NCI-H2171 treated with DMSO at 0.1 percent for 48 hours (cell line): ENCODE measurements around the gene RAMP3.
"Not testable (repeated sequence)": the region's sequence is repeated elsewhere in the genome, so short reads cannot be mapped to it uniquely, and the experiment has no call there.

Experiments
- DNase-seq: peaks from one replicate; lab custom pipeline; 2025; lab: John Stamatoyannopoulos, UW

Gene RAMP3

GRCh38 chr7:45196374-45196773, 38.8 kb downstream of the RAMP3 start:
- no peak for DNase-seq

GRCh38 chr7:45197461-45197860, 39.9 kb downstream of the RAMP3 start:
- DNase-seq: no peak

GRCh38 chr7:45198986-45199385, 41.4 kb downstream of the RAMP3 start:
- DNase-seq: no peak

GRCh38 chr7:45199506-45199905, 41.9 kb downstream of the RAMP3 start:
- no peak for DNase-seq

GRCh38 chr7:45202625-45203024, 45.0 kb downstream of the RAMP3 start:
- no peak for DNase-seq

GRCh38 chr7:45203036-45203435, 45.4 kb downstream of the RAMP3 start:
- no peak for DNase-seq

GRCh38 chr7:45203459-45203858, 45.9 kb downstream of the RAMP3 start:
- no peak for DNase-seq

GRCh38 chr7:45203936-45204445, 46.4 kb downstream of the RAMP3 start:
- DNase-seq: no peak

GRCh38 chr7:45206266-45206665, 48.7 kb downstream of the RAMP3 start:
- DNase-seq: not testable (repeated sequence)

- DNase-seq: not testable (repeated sequence)
Measured at GRCh38 chr7:45209909-45210308, 52.3 kb downstream of the RAMP3 start.

- no peak for DNase-seq
Measured at GRCh38 chr7:45211066-45211465, 53.5 kb downstream of the RAMP3 start.

- DNase-seq: no peak
Measured at GRCh38 chr7:45211958-45212357, 54.4 kb downstream of the RAMP3 start.

GRCh38 chr7:45212606-45213005, 55.0 kb downstream of the RAMP3 start:
- DNase-seq: no peak

- peak; percentile 92 for DNase-seq
Measured at GRCh38 chr7:45215601-45216062, 58.0 kb downstream of the RAMP3 start.

- no peak for DNase-seq
Measured at GRCh38 chr7:45216181-45216580, 58.6 kb downstream of the RAMP3 start.

GRCh38 chr7:45216622-45217165, 59.1 kb downstream of the RAMP3 start:
- DNase-seq: no peak

- DNase-seq: no peak
Measured at GRCh38 chr7:45217358-45217757, 59.8 kb downstream of the RAMP3 start.

- DNase-seq: no peak
Measured at GRCh38 chr7:45219130-45219529, 61.5 kb downstream of the RAMP3 start.

GRCh38 chr7:45219801-45220435, 62.3 kb downstream of the RAMP3 start:
- no peak for DNase-seq

GRCh38 chr7:45220846-45221618, 63.4 kb downstream of the RAMP3 start:
- DNase-seq: no peak

- no peak for DNase-seq
Measured at GRCh38 chr7:45221896-45222604, 64.5 kb downstream of the RAMP3 start.

- no peak for DNase-seq
Measured at GRCh38 chr7:45223078-45223477, 65.5 kb downstream of the RAMP3 start.
